Measurements from ENCODE around the gene TRAM2. TPM values are rescaled to one million over a fixed set of nuclear protein-coding genes. Genes with fewer than 3 reads are reported as not detected.
A peak's percentile ranks its signal among the peaks of the same experiment; 100 is the strongest.

The TRAM2 gene
- total RNA-seq, 2 donors from 2014 or later, result 40.0 to 41.8 TPM

GRCh38 chr6:52507557-52508260 lies 69.2 kb downstream of the TRAM2 start:
- no peak for TF ChIP-seq CTCF (IDR thresholded peaks at IDR 0.05)
- peak overlapping the region; percentile 8 to 15 for H3K27ac ChIP-seq
- no peak for ATAC-seq (ENCODE audit: insufficient number of reproducible peaks, low FRiP score, low read depth)
- DNase-seq (ENCODE audit: low spot score), result no peak
- no peaks in the 10 kb centered on the region for H3K27me3 ChIP-seq (replicated peaks; ENCODE audit: insufficient read depth)
- H3K36me3 ChIP-seq, result peaks cover 24% of the 10 kb centered on the region
- H3K4me3 ChIP-seq, result no peak overlapping the region
- peaks cover 47 to 87% of the 10 kb centered on the region in 2 donors for H3K4me1 ChIP-seq (ENCODE audit: control insufficient read depth in 1 of 2, low read depth in 2 of 2)
- no peaks in the 10 kb centered on the region for H3K9me3 ChIP-seq

- TF ChIP-seq CTCF (IDR thresholded peaks at IDR 0.05), result no peak
- H3K27me3 ChIP-seq (replicated peaks; ENCODE audit: insufficient read depth), result no peaks in the 10 kb centered on the region
- no peaks in the 10 kb centered on the region for H3K9me3 ChIP-seq
- H3K27ac ChIP-seq, result peak overlapping the region; percentile 10 to 29
- no peak for DNase-seq (ENCODE audit: low spot score)
- H3K4me3 ChIP-seq, result no peak overlapping the region
- H3K36me3 ChIP-seq, result peaks cover 35% of the 10 kb centered on the region
- H3K4me1 ChIP-seq (ENCODE audit: control insufficient read depth in 1 of 2, low read depth in 2 of 2), result peaks cover 35 to 74% of the 10 kb centered on the region in 2 donors
- no peak for ATAC-seq (ENCODE audit: insufficient number of reproducible peaks, low FRiP score, low read depth)
Measured at GRCh38 chr6:52506476-52506875, 70.4 kb downstream of the TRAM2 start.

DNA sequence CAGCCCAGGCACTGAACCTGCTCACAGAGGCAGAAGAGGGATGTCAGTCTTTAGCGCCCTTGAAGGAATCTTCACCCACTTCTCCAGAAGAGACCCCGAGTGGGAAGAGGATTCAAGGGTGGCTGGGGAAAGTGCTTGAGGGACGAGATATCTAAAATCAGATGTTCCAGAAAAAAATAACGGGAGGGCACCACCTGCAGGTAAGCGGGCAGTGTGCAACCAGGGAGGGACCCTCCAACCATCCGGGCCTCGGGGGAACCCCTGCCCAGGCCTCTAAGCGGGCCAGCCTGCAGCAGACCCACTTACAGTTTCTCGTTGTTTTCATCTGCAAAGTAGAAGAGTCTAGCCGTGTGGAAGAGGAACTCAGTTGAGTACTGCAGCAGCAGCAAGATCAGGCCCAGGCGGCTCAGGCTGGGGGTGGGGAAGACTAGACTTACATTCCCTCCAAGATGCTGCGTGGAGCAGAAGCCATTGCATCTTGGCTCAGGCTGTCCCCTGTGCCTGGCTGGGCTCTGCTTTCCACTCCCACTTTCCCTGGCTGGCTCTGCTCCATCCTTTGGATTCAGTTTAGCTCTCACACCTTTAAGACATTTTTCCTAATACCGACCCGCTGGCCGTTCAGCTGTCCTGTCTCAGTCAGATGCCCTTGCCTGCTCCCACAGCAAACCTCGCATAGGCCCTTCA lies 71.0 kb downstream of the TRAM2 start:
- no peak for ATAC-seq (ENCODE audit: insufficient number of reproducible peaks, low FRiP score, low read depth)
- TF ChIP-seq CTCF (IDR thresholded peaks at IDR 0.05), result no peak
- H3K4me3 ChIP-seq, result no peak overlapping the region
- H3K9me3 ChIP-seq, result no peaks in the 10 kb centered on the region
- H3K27me3 ChIP-seq (replicated peaks; ENCODE audit: insufficient read depth), result no peaks in the 10 kb centered on the region
- DNase-seq (ENCODE audit: low spot score), result no peak
- H3K4me1 ChIP-seq (ENCODE audit: control insufficient read depth in 1 of 2, low read depth in 2 of 2), result peaks cover 31 to 71% of the 10 kb centered on the region in 2 donors
- H3K36me3 ChIP-seq, result peaks cover 35% of the 10 kb centered on the region
- peak overlapping the region; percentile 83 to 87 for H3K27ac ChIP-seq

DNA sequence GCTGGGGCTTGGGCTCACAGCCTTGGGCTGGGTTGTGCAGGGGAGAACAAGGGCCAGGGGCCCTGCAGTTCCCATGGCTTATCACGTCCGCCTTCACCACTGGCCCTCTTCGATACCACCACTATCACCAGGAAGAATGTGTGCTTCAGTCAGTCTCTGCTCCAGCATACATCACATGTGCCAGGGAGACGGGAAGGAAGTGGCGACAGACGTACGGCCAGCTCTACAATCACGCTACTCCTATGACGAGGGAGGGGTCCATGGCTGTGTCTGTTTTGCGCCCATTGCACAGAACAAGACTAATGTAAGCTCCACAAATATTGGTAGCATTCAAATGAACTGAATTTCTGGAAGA lies 72.1 kb downstream of the TRAM2 start:
- peak overlapping the region; percentile 22 for H3K4me3 ChIP-seq
- H3K36me3 ChIP-seq, result peaks cover 35% of the 10 kb centered on the region
- H3K27ac ChIP-seq, result peak overlapping the region; percentile 83 to 87
- peaks cover 25 to 71% of the 10 kb centered on the region in 2 donors for H3K4me1 ChIP-seq (ENCODE audit: control insufficient read depth in 1 of 2, low read depth in 2 of 2)
- no peaks in the 10 kb centered on the region for H3K27me3 ChIP-seq (replicated peaks; ENCODE audit: insufficient read depth)
- no peaks in the 10 kb centered on the region for H3K9me3 ChIP-seq
- DNase-seq (ENCODE audit: low spot score), result no peak
- ATAC-seq (ENCODE audit: insufficient number of reproducible peaks, low FRiP score, low read depth), result no peak
- no peak for TF ChIP-seq CTCF (IDR thresholded peaks at IDR 0.05)
